A673 (cell line): Measurements from ENCODE around the gene KCND3. TPM values are rescaled to one million over a fixed set of nuclear protein-coding genes. Genes with fewer than 3 reads are reported as not detected.

Source experiments
- BruUV-seq: library from RNA; stranded (reverse); fragments of 400-500 nt; replicated peaks from 2 replicates; lab custom pipeline; 2021; lab: Mats Ljungman, UMichigan
- CTCF ChIA-PET: fragments of 300-600 bp; sonication (Branson Sonifier 250); formaldehyde crosslinking; loops from one replicate; lab custom pipeline; 2022; ENCODE audit warnings: antibody characterized with exemption; lab: Charles Lee
- POLR2A ChIA-PET: fragments of 300-600 bp; sonication (Branson Sonifier 250); formaldehyde crosslinking; loops from one replicate; lab custom pipeline; 2022; ENCODE audit warnings: antibody characterized with exemption; ENCODE audit not compliant: low non-redundant PET; lab: Charles Lee
- DNase-seq: peaks from one replicate; pipeline ENCODE4 v3.0.0-alpha.2; 2015; ENCODE audit warnings: low spot score
- H3K27ac ChIP-seq: fragments of 200-600 bp; sonication (generic); 2 replicates; pipeline ENCODE4 v1.5.1; 2016; ENCODE audit warnings: mixed run types, low read depth, mild to moderate bottlenecking, mixed read lengths, antibody characterized with exemption, low read length; ENCODE audit not compliant: poor library complexity, severe bottlenecking
- H3K27me3 ChIP-seq: fragments of 200-600 bp; sonication (generic); replicated peaks from 2 replicates; pipeline ENCODE4 v1.6.1; 2017; ENCODE audit warnings: mixed run types, low read depth, mild to moderate bottlenecking, mixed read lengths, antibody characterized with exemption, low read length; ENCODE audit not compliant: insufficient read depth, poor library complexity
- H3K36me3 ChIP-seq: fragments of 200-600 bp; sonication (generic); 2 replicates; pipeline ENCODE4 v1.6.1; 2016; ENCODE audit warnings: mixed run types, mild to moderate bottlenecking, mixed read lengths, antibody characterized with exemption, low read length; ENCODE audit not compliant: insufficient read depth, poor library complexity, severe bottlenecking
- H3K4me1 ChIP-seq: fragments of 200-600 bp; sonication (generic); 2 replicates; pipeline ENCODE4 v1.6.1; 2017; ENCODE audit warnings: mixed run types, mild to moderate bottlenecking, mixed read lengths, antibody characterized with exemption, low read length; ENCODE audit not compliant: insufficient read depth, poor library complexity, severe bottlenecking
- H3K4me3 ChIP-seq: fragments of 200-600 bp; sonication (generic); 2 replicates; pipeline ENCODE4 v1.5.1; 2016; ENCODE audit warnings: low read depth, mixed run types, mild to moderate bottlenecking, mixed read lengths, low read length; ENCODE audit not compliant: poor library complexity, severe bottlenecking
- H3K9me3 ChIP-seq: fragments of 200-600 bp; sonication (generic); 2 replicates; pipeline ENCODE4 v1.6.1; 2016; ENCODE audit warnings: mixed run types, low read depth, mild to moderate bottlenecking, mixed read lengths, antibody characterized with exemption, low read length; ENCODE audit not compliant: poor library complexity, severe bottlenecking
- CTCF ChIP-seq: fragments of 300-800, 200-600 bp; sonication (generic); conservative IDR thresholded peaks from 2 replicates; pipeline ENCODE4 v1.5.1; 2017; ENCODE audit warnings: low read depth, mild to moderate bottlenecking, antibody characterized with exemption, low read length, moderate library complexity, mixed read lengths
- EZH2 ChIP-seq: fragments of 200-600 bp; sonication (generic); IDR thresholded peaks from 2 replicates; pipeline ENCODE4 v1.6.1; 2017; ENCODE audit warnings: borderline replicate concordance, low read depth, mild to moderate bottlenecking, mixed read lengths, antibody characterized with exemption, low read length; ENCODE audit not compliant: poor library complexity, severe bottlenecking
- intact Hi-C: fragments of 100-400 bp; cut with micrococcal nuclease; formaldehyde crosslinking; loops from one replicate; pipeline ENCODE4 v1.10.0; 2022; ENCODE audit not compliant: unreplicated experiment
- total RNA-seq: library from RNA; stranded (reverse); gene quantifications from 2 replicates; pipeline ENCODE4 v1.2.3, GENCODE V29; 2021

KCND3 gene
- total RNA-seq, 1 experiment from 2014 or later = not detected

- no TSS peak for BruUV-seq
- H3K27ac ChIP-seq = no peak overlapping the region
- TF ChIP-seq CTCF = no peak
- TF ChIP-seq EZH2 = no peak
- CTCF ChIA-PET = no interaction called here
- intact Hi-C loops = no loop called here
- H3K27me3 ChIP-seq = peaks cover 35% of the 10 kb centered on the region
- no peaks in the 10 kb centered on the region for H3K36me3 ChIP-seq
- POLR2A ChIA-PET = no interaction called here
- H3K4me3 ChIP-seq = no peak overlapping the region
- DNase-seq = no peak
- no peaks in the 10 kb centered on the region for H3K4me1 ChIP-seq
- H3K9me3 ChIP-seq = no peaks in the 10 kb centered on the region
Observed at GRCh38 chr1:112030157-112030556, 40.7 kb upstream of the KCND3 start.

- no peaks in the 10 kb centered on the region for H3K36me3 ChIP-seq
- BruUV-seq = no TSS peak
- no peak overlapping the region for H3K27ac ChIP-seq
- H3K4me3 ChIP-seq = no peak overlapping the region
- POLR2A ChIA-PET = no interaction called here
- intact Hi-C loops = no loop called here
- CTCF ChIA-PET = no interaction called here
- H3K9me3 ChIP-seq = no peaks in the 10 kb centered on the region
- H3K4me1 ChIP-seq = no peaks in the 10 kb centered on the region
- peaks cover 50% of the 10 kb centered on the region for H3K27me3 ChIP-seq
- TF ChIP-seq CTCF (no peak), EZH2 (no peak)
- DNase-seq = no peak
Observed at GRCh38 chr1:112027696-112028095, 38.2 kb upstream of the KCND3 start.

- Histone ChIP-seq H3K4me3 (no peak overlapping the region), H3K36me3 (no peaks in the 10 kb centered on the region), H3K27ac (no peak overlapping the region), H3K9me3 (no peaks in the 10 kb centered on the region), H3K4me1 (no peaks in the 10 kb centered on the region), H3K27me3 (peaks cover 53% of the 10 kb centered on the region)
- no TSS peak for BruUV-seq
- intact Hi-C loops = no loop called here
- DNase-seq = no peak
- POLR2A ChIA-PET = no interaction called here
- no peak for TF ChIP-seq EZH2
- TF ChIP-seq CTCF = no peak
- CTCF ChIA-PET = no interaction called here
Observed at GRCh38 chr1:112026501-112026900, 37.0 kb upstream of the KCND3 start.
